Thyroid gland (tissue), 4 donors: ENCODE measurements around the gene PIP5K1C. TPM values are rescaled to one million over a fixed set of nuclear protein-coding genes. Genes with fewer than 3 reads are reported as not detected.

ENCODE experiments used
- DNase-seq, 2 donors: peaks; one replicate each; pipeline ENCODE4 v3.0.0-alpha.2; 2019
- H3K27ac ChIP-seq, 3 donors: fragments of 200-600 bp; sonication (generic); 1 replicate in 2 of 3; 2 replicates in 1 of 3; pipeline ENCODE4 v1.5.1; 2016 to 2019; ENCODE audit warnings: mild to moderate bottlenecking in 1 of 3, moderate library complexity in 1 of 3
- H3K27me3 ChIP-seq: fragments of 200-600 bp; sonication (generic); one replicate; pipeline ENCODE4 v1.5.1; 2019
- H3K36me3 ChIP-seq, 2 donors: fragments of 200-600 bp; sonication (generic); one replicate each; pipeline ENCODE4 v1.5.1; 2016 to 2019
- H3K4me1 ChIP-seq, 2 donors: fragments of 200-600 bp; sonication (generic); one replicate each; pipeline ENCODE4 v1.5.1; 2017 to 2019
- H3K4me3 ChIP-seq, 3 donors: fragments of 200-600 bp; sonication (generic); replicated peaks in 1 of 3; 1 replicate in 2 of 3; 2 replicates in 1 of 3; pipeline ENCODE4 v1.5.1; 2016; ENCODE audit warnings: mild to moderate bottlenecking in 1 of 3
- H3K9me3 ChIP-seq: fragments of 200-600 bp; sonication (generic); one replicate; pipeline ENCODE4 v1.5.1; 2017
- POLR2A ChIP-seq, 2 donors: fragments of 450-650 bp; IDR thresholded peaks; one replicate each; pipeline ENCODE4 v1.6.1; 2017; ENCODE audit warnings: antibody characterized with exemption in 2 of 2, mild to moderate bottlenecking in 2 of 2, moderate library complexity in 1 of 2
- WGBS, 2 donors: methylation state at CpG; one replicate each; pipeline ENCODE4 v1.1.5; 2017; 5-methylcytosine and 5-hydroxymethylcytosine counted together
- intact Hi-C: fragments of 100-400 bp; cut with DNase I; formaldehyde crosslinking; loops from one replicate; pipeline ENCODE4 v1.15.1; 2023
- total RNA-seq, 4 donors: library from RNA; depleted of rRNA; stranded (reverse); fragments of >200 nt; gene quantifications; one replicate each; pipeline ENCODE4 v1.2.3, GENCODE V29; 2016
- TF ChIP-seq, protein P1 (sequence below), 6 experiments: fragments of 200-600 bp in 3 of 6; fragments of 450-650 bp in 3 of 6; sonication (generic) in 3 of 6; IDR thresholded peaks; one replicate each; pipeline ENCODE4 v1.5.1; 2016 to 2019; ENCODE audit warnings: antibody characterized with exemption in 6 of 6, mild to moderate bottlenecking in 2 of 6, inconsistent platforms in 1 of 6, moderate library complexity in 1 of 6

PIP5K1C gene
- total RNA-seq, 4 donors from 2014 or later: 23.2 to 42.4 (median 35.0) TPM

DNA sequence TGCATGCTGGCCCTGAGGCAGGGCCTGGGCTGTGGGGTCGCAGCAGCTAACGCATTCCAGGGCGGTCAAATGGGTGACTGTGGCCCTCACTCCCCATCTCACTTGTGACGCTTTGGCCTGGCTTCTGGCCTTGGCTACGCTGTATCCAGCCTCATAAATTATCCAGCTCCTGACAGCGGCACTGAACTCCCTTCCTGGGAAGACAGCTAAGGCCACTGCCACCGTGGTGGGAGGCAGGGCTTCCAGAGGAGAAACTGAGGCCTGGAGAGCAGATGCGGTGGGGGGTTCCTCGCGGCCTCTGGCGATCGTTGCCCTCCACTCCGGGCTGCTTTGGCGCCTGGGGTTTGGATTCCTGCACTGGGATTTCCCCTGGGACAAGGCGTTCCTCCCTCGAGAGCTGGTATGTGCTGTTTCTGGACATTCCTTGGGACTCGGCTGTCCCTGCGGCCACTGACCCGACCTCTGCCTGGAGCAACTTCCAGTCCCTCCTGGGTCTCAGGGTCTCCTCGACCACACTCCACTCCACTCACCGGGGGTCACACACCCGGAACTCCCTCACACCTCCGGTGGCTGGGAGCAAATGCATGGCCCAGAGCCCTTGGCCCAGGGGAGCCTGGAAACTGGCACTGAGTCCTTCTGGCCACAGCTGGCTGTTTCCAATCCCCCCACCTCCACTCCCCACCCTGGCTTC lies 97.0 kb downstream of the PIP5K1C start:
- no peak overlapping the region for H3K4me3 ChIP-seq
- no peaks in the 10 kb centered on the region for H3K9me3 ChIP-seq
- no peak overlapping the region for H3K27ac ChIP-seq
- peaks cover 14 to 23% of the 10 kb centered on the region in 2 donors for H3K4me1 ChIP-seq
- TF ChIP-seq, protein P1, sequence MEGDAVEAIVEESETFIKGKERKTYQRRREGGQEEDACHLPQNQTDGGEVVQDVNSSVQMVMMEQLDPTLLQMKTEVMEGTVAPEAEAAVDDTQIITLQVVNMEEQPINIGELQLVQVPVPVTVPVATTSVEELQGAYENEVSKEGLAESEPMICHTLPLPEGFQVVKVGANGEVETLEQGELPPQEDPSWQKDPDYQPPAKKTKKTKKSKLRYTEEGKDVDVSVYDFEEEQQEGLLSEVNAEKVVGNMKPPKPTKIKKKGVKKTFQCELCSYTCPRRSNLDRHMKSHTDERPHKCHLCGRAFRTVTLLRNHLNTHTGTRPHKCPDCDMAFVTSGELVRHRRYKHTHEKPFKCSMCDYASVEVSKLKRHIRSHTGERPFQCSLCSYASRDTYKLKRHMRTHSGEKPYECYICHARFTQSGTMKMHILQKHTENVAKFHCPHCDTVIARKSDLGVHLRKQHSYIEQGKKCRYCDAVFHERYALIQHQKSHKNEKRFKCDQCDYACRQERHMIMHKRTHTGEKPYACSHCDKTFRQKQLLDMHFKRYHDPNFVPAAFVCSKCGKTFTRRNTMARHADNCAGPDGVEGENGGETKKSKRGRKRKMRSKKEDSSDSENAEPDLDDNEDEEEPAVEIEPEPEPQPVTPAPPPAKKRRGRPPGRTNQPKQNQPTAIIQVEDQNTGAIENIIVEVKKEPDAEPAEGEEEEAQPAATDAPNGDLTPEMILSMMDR (IDR thresholded peaks at IDR 0.05): no peak
- no peak for TF ChIP-seq POLR2A (IDR thresholded peaks at IDR 0.05)
- 54 to 77% methylated on average over 14 to 15 of the region's 23 CpGs for WGBS, 2 donors
- peaks cover 13% of the 10 kb centered on the region for H3K27me3 ChIP-seq
- no peaks in the 10 kb centered on the region for H3K36me3 ChIP-seq
- intact Hi-C loops: no loop called here
- no peak for DNase-seq

DNA sequence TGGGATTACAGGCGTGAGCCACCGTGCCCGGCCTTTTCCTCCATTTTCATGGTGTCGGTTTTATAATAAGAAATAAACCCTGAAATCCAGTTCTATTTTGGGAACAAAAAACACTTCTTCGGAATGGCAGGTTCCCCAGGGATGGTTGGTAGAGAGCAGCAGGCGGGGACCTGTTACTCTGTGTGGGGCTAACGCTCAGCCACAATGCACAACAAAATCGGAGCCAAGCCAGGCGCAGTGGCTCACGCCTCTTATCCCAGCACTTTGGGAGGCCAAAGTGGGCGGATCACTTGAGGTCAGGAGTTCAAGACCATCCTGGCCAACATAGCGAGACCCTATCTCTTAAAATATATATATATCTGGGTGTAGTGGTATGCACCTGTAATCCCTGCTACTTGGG lies 99.2 kb downstream of the PIP5K1C start:
- no peaks in the 10 kb centered on the region for H3K36me3 ChIP-seq
- intact Hi-C loops: no loop called here
- no peak overlapping the region for H3K4me3 ChIP-seq
- WGBS, 2 donors: 81 to 89% methylated on average over 12 of the region's 12 CpGs
- peaks cover 1% of the 10 kb centered on the region for H3K27me3 ChIP-seq
- no peaks in the 10 kb centered on the region for H3K9me3 ChIP-seq
- H3K4me1 ChIP-seq: peaks cover under 1 to 2% of the 10 kb centered on the region in 2 donors
- no peak for DNase-seq
- TF ChIP-seq, protein P1 (IDR thresholded peaks at IDR 0.05): no peak
- TF ChIP-seq POLR2A (IDR thresholded peaks at IDR 0.05): no peak
- H3K27ac ChIP-seq: no peak overlapping the region

GRCh38 chr19:3599776-3600187 lies 100.5 kb downstream of the PIP5K1C start:
- Histone ChIP-seq H3K27ac (no peak overlapping the region), H3K27me3 (no peaks in the 10 kb centered on the region), H3K4me3 (no peak overlapping the region), H3K36me3 (no peaks in the 10 kb centered on the region), H3K4me1 (no peaks in the 10 kb centered on the region), H3K9me3 (no peaks in the 10 kb centered on the region)
- no peak for DNase-seq
- WGBS, 2 donors: 92 to 97% methylated on average over 14 to 16 of the region's 28 CpGs
- intact Hi-C loops: no loop called here
- TF ChIP-seq, protein P1 (IDR thresholded peaks at IDR 0.05): no peak
- TF ChIP-seq POLR2A (IDR thresholded peaks at IDR 0.05): no peak

GRCh38 chr19:3595521-3596061 lies 104.7 kb downstream of the PIP5K1C start:
- TF ChIP-seq, protein P1 (IDR thresholded peaks at IDR 0.05): no peak
- no peak for TF ChIP-seq POLR2A (IDR thresholded peaks at IDR 0.05)
- Histone ChIP-seq H3K9me3 (no peaks in the 10 kb centered on the region), H3K27me3 (no peaks in the 10 kb centered on the region), H3K27ac (no peak overlapping the region), H3K4me3 (no peak overlapping the region), H3K36me3 (no peaks in the 10 kb centered on the region), H3K4me1 (no peaks in the 10 kb centered on the region)
- 73 to 91% methylated on average over 10 to 34 of the region's 34 CpGs for WGBS, 2 donors
- DNase-seq: no peak
- intact Hi-C loops: no loop called here

GRCh38 chr19:3593156-3593555 lies 107.1 kb downstream of the PIP5K1C start:
- Histone ChIP-seq H3K4me1 (no peaks in the 10 kb centered on the region), H3K36me3 (no peaks in the 10 kb centered on the region), H3K4me3 (no peak overlapping the region), H3K27ac (no peak overlapping the region), H3K9me3 (no peaks in the 10 kb centered on the region), H3K27me3 (no peaks in the 10 kb centered on the region)
- intact Hi-C loops: no loop called here
- 28 to 40% methylated on average over 5 to 11 of the region's 11 CpGs for WGBS, 2 donors
- no peak for DNase-seq
- TF ChIP-seq, protein P1 (IDR thresholded peaks at IDR 0.05): no peak
- TF ChIP-seq POLR2A (IDR thresholded peaks at IDR 0.05): no peak
